Left colon (tissue), 2 donors: ENCODE data around the gene STEAP3. TPM values are rescaled to one million over a fixed set of nuclear protein-coding genes. Genes with fewer than 3 reads are reported as not detected.

ENCODE experiments used
- ATAC-seq: fragments of 200-7000 bp; cut with Tn5 transposase; one replicate; pipeline ENCODE4 v1.9.1; 2020; ENCODE audit warnings: mild to moderate bottlenecking, moderate library complexity
- DNase-seq, 2 donors: peaks; one replicate each; pipeline ENCODE4 v3.0.0-alpha.2; 2020
- intact Hi-C, 2 donors: fragments of 100-400 bp; cut with DNase I in 1 of 2; cut with micrococcal nuclease in 1 of 2; formaldehyde crosslinking; loops; one replicate each; pipeline versions ENCODE4 v1.11.2 to v1.14.0; 2022; cut with DNase I, micrococcal nuclease
- total RNA-seq, 2 donors: library from RNA; stranded (reverse); fragmentation: NEBNext Ultra II Directional; extraction: Animal tissue kit (Norgen Biotek cat#: 25700); gene quantifications; one replicate each; pipeline ENCODE4 v1.2.1, GENCODE V29; 2021
- donor health status: DM: no; HTN: no; CAD: no.
- donor health status: DM: yes; HTN: yes; CAD: no.

STEAP3 gene
- total RNA-seq, 2 donors from 2014 or later: 19.4 to 29.6 TPM

DNA sequence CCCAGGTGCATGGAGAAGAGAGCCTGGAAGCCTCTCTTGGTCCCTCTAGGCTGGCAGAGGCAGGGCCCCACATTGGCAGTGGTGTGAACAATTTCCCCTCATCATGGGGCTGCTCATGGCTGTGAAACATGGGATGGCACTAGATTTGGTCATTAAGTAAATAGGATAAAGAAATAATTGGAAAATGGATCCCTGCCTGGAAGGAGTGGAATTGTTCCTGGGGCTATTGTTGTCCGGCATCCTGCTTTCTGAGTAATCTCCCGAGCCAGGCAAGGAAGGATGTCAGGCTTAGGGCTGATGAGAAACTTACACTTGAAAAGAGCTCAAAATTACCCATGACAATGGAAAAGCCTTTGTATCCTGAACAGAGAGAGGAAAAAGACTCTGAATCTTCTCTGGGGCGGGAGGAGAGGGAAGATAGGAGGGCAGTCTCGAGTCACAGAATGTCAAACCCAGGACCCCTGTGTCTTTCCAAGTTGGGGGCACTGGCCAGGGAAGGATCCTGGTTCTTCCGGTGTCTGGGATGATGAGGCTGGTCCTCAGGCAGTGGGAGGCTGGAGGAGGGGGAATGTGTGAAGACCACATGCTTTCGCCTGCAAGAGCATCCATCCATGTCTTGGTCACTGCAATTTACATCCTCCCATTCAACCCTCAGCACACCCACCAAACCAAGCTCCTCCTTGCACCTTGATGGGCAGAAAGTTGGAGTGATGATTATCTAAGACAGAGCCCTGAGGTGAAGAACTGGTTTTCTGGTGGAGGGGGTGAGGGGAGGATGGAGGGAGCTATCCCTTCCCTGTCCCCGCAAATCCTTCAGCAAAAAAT lies 27.1 kb upstream of the STEAP3 start:
- DNase-seq (peak in 1 of 2 donors; percentile 2), ATAC-seq (no peak)
- intact Hi-C loops: no loop called here

DNA sequence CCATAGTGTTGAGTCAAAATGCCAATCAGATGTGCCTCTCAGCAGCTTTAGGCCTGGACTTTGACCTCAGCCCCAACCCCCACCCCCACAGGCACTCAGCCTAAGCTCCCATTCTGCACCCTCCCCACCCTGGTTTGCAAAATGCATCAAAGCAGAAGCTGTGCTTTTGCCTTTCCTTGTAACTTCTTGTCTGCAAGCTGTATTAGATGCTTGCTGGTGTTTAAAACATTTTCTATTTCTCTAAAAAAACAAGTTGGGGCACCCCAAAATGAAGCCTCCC lies 26.6 kb upstream of the STEAP3 start:
- DNase-seq: peak in 1 of 2 donors; percentile 1
- intact Hi-C loops: no loop called here
- ATAC-seq: no peak

DNA sequence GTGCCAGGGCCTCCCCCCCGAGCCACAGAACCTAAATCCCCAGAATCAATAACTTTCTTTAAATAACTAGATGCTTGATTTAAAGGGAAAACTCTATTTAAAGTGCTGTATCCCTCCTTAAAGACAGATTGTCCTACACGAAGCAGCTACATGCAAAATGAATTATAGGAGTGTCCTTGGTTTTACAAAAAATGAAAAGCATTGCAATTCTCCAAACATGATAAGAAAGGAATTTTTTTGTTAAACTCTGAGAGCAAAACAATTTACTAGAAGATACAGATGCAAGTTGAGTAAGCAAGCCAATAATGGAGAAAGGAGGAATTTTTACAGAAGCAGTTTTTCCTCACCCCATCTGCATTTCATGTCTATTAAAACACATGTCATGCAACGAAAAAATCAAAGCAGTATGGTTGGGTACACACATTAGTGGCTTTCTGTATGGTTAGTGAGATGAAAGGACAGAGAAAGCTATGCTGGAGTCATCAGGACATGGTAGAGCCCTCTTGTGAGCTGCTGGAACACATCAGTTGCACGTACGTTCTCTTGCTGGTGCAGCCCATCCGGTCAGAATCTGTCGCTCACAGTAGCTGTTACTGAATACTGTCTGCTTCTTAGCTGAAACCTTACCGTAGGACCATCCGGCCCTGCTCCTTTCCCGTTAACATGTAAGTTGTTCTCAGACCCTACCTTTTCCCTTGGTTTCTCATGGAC lies 25.9 kb upstream of the STEAP3 start:
- peak in 1 of 2 donors; percentile 1 for DNase-seq
- no peak for ATAC-seq
- intact Hi-C loops: no loop called here

DNA sequence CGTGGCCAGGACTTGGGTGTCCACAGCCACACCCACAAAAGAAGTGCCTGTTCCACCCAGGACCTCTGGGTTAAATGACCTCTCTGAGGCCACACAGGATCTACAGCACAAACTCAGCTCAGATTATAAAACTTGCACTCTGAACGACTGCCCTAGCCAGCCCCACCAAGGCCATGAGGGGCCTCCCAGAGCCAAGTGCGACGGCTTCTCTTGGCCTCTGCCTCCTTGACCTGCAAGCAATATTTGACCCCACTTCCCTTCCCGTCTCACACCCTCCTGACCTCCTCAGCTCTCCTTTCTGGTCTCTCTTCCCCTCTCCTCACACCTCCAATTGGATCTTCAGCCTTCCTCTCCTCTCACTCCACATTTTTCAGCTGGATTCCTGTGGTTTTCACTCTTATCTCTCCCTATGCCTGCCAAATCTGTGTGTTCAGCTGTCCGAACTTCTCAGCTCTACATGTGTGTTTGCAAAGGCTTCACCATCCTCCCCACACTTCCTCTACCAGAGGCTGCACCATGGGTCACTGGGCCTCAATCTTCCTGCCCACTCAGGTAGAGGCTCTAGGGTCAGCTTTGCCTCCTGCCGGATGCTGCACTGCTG lies 25.3 kb upstream of the STEAP3 start:
- intact Hi-C loops: no loop called here
- no peak for ATAC-seq
- no peak for DNase-seq

DNA sequence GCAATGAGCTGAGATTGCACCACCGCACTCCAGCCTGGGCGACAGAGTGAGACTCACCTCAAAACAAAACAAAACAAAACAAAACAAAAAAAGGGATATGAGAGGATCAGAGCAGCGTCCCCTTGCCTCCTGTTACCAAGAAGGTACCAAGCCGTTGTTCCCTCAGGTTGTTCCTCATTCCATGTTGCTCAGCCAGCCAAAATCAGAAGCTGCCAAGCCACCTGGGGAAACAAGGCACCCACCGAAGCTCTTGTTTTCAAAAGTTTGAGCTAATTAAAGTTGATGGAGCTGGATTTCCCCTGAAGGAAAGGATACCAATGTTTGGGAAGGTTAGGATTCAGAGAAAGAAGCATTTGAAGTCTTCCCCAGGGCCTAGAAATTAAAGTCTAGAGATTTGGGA lies 21.8 kb upstream of the STEAP3 start:
- DNase-seq (no peak), ATAC-seq (no peak)
- intact Hi-C loops: no loop called here

DNA sequence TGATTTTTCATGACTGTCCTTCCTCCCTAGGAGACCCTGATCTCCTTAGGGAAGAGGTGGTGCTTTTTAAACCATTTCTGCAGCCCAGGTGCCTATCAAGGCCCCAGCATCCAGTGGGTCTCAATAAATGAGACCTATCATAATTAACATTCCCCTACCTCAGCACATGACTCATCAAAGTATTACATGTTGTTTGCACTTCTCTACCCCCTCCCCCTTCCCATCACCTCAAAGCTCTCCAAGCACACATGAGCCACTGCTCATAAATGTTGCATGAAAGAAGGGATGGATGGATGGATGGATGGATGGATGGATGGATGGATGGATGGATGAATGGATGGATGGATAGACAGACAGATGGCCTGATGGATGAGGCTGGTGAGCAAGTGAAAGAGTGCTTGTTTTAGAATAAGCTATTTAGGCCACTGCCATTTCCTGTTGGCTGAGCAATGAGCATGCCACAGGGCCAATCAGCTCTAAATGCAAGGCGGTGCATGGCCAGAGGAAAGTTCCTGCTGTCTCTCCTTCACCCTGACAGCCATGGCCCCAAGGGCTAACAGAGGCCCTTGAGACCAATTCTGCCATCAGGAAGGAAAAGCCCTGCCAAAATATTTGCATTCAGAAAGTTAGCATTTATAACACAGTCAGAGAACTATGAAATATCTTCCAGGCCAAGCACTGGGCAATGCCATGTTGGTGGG lies 20.9 kb upstream of the STEAP3 start:
- DNase-seq: no peak
- no peak for ATAC-seq
- intact Hi-C loops: no loop called here

DNA sequence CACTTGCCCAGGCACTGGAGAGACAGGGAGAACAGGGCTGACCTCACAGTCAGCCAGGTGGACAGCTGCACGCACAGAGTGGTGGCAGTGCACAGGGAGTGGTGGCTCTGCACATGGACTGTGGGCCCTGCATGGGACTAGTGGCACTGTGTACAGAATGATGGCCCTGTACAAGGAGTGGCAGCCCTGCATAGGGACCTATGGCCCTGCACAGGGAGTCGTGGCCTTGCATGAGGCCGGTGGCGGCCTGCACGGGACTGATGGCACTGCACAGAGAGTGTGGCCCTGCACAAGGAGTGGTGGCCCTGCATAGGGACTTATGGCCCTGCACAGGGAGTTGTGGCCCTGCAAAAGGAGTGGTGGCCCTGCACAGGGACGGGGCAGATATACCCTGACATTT lies 19.1 kb upstream of the STEAP3 start:
- intact Hi-C loops: no loop called here
- DNase-seq (no peak), ATAC-seq (no peak)

DNA sequence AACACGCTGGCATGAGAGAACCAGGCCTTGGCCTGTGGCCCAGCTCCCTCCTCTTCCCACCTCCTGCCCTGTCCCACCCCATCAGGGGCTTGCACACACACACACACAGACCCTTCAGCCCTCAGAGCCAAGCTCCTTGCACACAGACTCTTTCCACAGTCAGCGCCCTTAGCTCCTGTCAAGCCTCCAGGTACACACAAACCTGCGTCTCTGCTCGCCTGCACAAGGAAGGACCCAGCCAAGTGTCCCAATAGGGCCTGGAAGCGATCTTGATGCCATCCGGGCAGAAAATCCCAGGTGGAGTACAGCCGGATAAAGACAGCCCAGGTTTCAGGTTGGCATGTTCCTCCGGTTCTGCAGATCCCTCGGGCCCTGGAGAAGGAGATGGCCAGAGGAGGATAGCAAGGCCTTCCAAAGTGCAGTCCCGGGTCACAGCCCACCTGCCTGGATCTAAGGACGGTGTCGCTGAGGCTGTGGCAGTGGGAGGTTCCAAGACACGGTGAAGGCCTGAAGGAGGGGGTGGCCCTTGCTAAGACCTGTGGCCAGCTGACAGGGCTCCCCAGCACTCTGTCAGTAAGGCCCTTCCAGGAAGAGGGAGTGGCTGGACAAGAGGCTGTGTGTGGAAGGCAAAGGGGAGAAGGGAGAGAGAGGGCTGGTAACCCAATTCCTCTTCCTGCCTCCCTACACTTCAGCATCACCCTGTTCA lies 18.5 kb upstream of the STEAP3 start:
- ATAC-seq: no peak
- intact Hi-C loops: no loop called here
- DNase-seq: no peak

DNA sequence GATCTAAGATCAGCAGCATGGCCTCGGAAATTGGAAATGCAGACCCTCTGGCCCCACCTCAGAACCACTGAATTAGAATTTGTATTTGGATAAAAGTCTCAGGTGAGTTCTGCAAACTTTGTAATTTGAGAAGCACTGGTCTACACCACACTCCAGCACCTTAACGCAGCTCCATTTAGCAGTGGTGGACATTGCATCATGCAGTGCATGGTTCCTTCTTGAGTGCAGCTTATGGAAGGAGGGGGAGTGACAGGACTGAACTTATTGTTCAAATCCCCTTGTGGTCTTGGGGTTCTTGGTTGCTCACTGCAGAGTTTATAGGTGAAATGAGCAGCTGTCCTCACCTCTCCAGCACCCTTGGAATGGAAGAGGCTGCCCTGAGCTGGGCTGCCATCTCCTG lies 17.4 kb upstream of the STEAP3 start:
- ATAC-seq: no peak
- no peak for DNase-seq
- intact Hi-C loops: no loop called here

DNA sequence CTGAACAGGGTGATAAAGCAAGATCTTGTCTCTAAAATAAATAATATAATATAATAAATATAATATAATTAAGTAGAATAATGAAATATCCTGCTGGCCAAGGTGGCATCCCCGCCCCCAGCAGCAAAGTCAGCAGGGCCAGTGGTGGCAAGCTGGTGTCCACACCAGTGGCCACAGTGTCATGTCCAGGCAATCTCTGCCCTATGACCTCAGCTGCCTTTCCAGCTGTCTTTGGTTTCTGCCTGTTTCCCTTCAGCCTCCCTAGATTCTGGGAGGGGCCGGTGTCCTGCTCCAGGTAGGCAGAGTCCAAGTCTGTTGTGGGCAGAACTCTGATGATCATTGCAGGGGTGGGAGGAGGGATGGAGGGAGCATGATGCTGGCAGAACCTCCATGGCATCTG lies 16.2 kb upstream of the STEAP3 start:
- DNase-seq (peak in 1 of 2 donors; percentile 1), ATAC-seq (no peak)
- intact Hi-C loops: no loop called here

DNA sequence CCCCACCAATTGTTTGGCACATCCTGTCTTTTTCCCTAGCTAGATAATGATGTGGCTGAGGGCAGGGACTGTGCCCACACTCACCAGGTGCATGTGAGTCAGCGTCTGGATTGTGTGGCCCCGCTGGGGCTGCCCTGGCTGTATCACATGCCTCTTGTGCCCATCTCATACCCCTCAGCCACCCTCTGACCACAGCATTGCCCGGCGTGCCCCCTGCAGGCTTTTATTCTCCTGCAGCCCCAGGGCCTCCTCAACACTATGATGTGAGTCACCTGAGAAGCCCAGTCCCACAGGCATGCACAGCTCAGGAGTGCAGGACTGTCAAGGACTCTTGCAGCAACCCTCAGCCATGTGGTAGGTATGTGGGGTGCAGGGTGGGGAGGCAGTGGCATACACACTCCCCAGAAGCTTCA lies 14.8 kb upstream of the STEAP3 start:
- DNase-seq (no peak), ATAC-seq (no peak)
- intact Hi-C loops: no loop called here

DNA sequence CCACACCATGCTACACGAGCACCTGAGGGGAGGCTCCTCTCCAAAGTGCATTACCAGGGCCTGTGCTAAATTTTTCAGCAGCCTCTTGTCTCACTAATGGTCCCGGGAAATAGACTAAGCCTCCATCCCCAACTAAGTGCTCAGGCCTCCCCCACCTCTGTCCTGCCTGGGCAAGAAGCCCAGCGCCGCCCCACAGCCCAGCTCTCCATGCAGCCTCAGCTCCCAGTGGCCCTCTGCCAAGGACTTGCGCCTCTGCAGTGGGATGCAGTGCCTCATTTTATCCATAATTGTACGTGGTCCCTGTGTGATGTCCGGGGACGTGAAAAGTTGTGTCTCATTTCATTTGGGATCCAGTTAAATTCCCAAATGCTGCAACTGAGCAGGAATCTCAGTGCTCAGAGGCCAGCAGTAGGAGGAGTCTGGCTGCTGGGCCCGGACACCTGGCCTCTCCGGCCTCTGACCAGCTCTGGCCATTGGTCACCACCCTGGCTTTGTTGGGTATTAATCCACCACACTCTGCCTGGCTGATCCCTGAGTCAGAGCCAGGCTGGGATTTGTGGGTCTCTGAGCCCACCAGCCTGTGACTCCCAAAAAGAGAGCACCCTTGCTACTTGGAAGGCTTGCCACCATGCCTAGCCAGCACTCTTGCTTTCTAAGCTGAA lies 11.4 kb upstream of the STEAP3 start:
- DNase-seq (peak in 1 of 2 donors; percentile 6), ATAC-seq (no peak)
- intact Hi-C loops: no loop called here

DNA sequence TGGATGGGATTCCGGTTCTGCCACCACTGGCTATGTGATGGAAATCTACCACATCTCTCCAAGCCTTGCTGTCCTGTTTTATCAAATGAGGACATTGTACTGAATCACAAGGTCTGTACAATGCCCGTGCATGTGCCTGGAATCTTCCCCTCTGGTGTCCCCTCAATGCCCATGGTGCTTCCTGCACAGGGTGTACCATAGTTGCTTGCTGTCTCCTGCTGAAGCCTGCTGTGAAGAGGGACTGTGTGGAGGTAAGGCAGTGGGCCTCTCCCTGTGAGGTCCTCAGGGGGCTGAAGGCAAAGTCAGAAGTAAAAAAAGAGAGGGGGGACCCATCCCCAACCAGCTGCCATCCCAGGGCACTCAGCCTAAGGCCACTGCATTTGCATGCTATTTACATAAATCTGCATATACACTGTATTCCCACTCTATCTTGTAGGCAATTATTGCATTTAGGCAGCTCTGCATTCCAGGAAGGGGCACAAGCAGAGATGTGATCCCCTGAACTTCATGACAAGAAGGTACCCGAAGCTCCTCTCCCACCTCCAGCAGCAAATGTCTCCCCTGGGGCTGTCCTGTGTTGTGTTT lies 9.1 kb upstream of the STEAP3 start:
- DNase-seq (no peak), ATAC-seq (no peak)
- intact Hi-C loops: no loop called here

DNA sequence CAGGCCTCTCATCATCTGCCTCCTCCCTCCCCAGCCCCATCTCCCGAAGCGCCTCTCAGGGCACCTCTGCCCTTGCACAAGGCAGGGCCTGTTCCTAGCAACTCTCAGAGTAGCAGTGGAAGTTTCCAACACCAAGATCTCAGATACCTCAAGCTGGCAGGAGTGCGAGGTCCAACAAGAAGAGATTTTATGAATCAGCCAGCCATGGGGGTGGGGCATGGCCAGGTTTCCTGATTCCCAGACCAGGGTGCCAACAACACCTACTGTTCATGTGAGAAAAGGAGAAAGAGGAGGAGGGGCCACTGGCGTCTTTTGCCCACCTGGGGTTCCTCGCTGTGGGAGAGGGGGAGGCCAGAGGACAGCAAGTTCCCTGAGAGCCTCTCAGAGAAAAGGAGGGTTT lies 6.6 kb upstream of the STEAP3 start:
- intact Hi-C loops: no loop called here
- ATAC-seq: no peak

DNA sequence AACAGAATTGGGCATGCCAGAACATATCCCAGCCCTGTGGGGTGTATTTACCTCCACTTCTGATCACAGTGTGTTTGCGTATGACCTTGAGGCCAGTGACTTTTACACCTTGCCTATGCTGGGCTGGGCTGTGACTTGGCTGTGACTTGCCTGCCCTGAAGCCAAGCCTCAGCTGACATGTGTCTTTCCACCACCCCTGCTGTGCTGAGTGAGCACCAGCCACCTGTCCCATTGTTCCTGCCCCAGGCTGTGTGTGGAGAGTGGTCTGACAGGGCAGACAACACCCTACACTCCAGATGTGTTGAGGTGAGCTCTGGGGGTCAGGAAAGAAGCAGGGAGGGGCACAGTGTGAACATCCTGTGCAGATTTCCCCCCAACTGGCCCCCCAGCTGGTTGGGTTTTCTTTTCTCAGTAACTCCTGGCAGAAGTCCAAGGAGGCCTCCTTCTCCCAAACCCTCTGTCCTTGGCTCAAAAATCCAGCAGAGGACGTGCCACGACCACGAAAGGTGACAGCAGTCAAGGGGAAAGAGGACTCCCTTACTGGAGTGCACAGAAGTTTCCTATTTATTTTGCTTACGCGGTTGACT lies 5.1 kb upstream of the STEAP3 start:
- intact Hi-C loops: no loop called here
- DNase-seq: no peak
- ATAC-seq: no peak

More for the DNA sequence above, 6.6 kb upstream of the STEAP3 start:
- no peak for DNase-seq

DNA sequence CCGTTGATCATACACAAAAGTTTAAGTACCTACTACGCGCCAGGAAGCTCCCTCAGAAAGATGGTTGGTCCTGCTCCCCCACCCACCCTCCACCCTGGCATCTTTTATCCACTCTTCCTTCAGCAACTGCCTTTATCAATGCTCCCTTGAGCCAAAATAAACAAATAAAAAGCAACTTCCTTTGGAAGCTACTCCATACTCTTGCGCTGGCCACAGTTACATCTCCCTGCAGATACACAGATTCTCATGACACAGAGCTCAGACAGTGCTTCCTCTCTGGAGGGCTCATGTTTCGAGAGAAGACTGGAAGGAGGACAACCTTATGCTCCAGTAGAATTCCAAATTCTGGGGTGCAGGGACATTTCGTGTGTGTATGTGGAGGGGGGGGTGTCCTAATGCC lies 3.8 kb upstream of the STEAP3 start:
- ATAC-seq: no peak
- intact Hi-C loops: no loop called here
- DNase-seq: no peak

DNA sequence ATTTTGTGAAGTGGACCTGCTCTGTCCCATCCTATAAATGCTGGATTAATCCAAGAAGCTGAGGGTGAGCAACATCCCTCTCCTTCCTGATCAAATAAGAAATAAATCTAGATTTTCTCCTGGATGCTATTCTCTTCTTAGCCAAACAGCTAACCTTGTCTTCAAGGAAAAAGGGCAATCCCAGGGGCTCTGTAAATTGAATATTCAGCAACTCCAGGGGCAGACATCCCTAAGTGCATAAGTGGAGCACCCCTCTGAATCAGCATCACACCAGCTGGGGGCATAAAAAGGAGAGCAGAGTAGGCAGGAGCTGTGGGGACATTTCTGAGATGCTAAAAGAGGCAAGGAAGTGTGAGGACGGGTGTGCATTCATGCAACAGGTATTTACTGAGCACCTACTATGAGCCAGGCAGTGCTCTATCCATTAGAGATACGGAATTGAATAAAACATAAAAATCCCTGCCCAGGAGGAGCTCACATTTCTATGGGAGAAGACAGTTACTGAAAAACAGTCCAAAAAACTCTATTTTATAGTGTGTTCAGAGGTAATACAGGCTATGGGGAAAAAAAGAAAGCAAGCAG lies 2.8 kb upstream of the STEAP3 start:
- no peak for DNase-seq
- intact Hi-C loops: no loop called here
- ATAC-seq: no peak

DNA sequence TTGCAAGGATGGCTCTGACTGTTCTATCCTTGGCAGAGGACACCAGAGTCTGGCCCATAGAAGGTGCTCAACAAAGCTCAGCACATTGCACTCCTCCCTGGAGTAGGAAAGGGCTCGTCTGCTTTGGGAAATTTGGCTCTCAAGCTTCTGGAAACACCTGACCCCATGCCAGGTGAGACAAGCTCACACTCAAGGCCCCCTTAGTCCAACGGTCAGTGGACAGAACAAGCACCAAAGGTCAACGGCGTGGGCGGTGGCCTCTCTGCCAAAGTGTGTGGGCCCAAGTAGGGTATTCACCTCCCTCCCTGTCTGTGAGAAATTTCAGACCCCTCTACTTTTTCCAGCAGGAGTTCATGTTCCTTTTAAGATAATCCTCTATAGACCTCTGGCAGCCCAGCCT lies 2.0 kb upstream of the STEAP3 start:
- intact Hi-C loops: no loop called here

More for the DNA sequence above, 2.0 kb upstream of the STEAP3 start:
- DNase-seq (no peak), ATAC-seq (no peak)
